Fibroblast of skin of left biceps (primary cell): Measurements from ENCODE around the gene USP5.

Experiments used
- DNase-seq, 2 experiments: peaks; one replicate each; pipeline ENCODE4 v3.0.0-alpha.2; 2013; ENCODE audit warnings: low read depth in 2 of 2

Gene USP5

DNA sequence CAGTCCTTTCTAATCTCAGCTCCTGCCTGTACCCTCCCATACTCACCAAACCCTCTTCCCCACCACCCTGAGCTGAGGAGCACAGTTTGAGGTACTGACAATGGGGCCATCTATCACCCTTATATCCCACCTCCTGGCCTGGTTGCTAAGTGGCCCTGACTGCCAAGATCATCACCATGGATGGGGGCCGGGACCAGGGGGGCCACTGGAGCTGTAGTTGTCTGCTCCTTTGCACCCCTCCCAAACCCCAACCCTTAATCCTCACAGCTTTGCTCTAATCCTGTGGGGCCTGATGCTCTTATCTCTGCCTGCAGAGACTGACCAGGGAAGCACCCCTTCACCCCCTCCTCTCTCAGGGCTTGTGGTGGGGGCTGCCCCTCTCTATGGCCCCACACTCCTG lies 11.6 kb upstream of the USP5 start:
- DNase-seq = no peak

DNA sequence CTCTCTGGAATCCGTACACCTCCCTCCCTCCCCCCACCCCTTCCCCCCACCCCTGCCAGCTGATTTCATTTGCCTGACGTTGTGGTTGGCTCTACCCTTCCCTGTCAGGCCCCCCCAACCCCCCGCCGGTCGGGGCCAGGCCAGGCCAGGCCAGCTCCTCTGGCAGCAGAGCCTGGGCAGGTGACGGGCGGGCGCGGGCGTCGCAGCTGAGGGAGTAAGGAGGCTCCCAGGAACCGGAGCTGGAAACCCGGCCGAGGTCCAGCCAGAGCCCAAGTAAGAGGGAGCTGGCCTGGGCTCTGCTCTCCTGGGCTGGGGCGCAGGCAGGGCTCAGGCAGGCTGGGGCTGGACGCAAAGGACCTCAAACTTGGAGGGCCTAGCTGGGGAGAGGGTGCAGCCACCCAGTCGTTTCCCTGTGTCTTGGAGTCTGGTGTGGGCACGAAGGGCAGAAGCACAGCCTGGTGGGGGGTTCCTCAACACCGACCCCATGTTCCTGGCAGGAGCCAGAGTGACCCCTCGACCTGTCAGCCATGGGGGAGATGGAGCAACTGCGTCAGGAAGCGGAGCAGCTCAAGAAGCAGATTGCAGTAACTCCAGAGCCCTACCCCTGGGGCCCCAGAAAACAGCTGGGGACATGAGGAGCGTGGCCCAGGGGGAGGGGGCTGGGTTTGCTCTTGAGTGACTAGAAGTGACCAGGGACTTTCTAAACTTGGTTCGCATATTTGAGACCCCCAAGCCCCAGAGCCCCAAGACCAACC lies 11.0 kb upstream of the USP5 start, which contains the start of gene GNB3:
Gene GNB3 (plus strand): TSS at position 165 of the 755 bp plus-strand sequence. CDS start 363 bp downstream, at position 528.
- no peak for DNase-seq

DNA sequence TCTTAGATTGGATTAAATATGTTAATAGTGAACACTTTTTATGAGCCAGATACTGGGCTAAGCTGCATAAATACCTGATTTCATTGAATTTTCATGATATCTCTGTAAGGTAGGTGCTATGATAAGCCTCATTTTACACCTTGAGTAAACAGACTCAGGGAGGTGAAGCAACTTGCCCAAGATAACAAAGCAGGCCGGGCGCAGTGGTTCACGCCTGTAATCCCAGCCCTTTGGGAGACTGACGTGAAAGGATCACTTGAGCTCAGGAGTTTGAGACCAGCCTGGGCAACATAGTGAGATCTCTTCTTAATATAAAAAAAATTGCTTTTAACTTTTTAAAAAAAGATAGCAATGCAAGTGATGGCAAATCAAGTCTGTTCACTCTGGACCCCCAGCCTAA lies 9.9 kb upstream of the USP5 start:
- DNase-seq = no peak

DNA sequence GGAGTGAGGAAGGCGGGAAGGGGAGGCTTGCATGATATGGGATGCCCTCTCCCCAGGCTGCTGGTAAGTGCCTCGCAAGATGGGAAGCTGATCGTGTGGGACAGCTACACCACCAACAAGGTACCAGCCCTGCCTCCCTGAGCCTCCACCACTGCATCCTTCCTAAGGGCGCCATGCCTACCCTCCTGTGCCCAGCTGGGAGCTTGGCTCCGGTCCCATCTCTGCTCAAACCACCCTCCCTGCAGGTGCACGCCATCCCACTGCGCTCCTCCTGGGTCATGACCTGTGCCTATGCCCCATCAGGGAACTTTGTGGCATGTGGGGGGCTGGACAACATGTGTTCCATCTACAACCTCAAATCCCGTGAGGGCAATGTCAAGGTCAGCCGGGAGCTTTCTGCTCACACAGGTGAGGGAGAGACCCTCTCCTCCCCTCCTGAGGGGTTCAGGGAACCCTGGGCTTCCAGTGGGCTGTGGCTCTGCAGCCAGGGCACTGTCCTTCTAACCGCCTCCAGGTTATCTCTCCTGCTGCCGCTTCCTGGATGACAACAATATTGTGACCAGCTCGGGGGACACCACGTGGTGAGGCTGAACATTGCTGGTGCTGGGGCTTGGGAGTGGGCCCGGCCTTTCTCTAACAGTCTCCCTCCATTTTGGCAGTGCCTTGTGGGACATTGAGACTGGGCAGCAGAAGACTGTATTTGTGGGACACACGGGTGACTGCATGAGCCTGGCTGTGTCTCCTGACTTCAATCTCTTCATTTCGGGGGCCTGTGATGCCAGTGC lies 8.6 kb upstream of the USP5 start:
- no peak for DNase-seq

DNA sequence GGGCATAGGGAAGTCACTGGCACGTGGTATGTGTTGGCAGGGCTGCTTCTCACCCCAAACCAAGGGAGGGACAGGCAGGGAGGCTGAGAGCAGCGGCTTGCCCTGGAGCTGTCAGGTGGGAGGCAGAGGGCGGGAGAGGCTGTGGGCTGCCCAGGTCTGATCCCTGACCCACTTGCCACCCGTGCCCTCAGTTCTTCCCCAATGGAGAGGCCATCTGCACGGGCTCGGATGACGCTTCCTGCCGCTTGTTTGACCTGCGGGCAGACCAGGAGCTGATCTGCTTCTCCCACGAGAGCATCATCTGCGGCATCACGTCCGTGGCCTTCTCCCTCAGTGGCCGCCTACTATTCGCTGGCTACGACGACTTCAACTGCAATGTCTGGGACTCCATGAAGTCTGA lies 6.6 kb upstream of the USP5 start:
- DNase-seq = no peak

DNA sequence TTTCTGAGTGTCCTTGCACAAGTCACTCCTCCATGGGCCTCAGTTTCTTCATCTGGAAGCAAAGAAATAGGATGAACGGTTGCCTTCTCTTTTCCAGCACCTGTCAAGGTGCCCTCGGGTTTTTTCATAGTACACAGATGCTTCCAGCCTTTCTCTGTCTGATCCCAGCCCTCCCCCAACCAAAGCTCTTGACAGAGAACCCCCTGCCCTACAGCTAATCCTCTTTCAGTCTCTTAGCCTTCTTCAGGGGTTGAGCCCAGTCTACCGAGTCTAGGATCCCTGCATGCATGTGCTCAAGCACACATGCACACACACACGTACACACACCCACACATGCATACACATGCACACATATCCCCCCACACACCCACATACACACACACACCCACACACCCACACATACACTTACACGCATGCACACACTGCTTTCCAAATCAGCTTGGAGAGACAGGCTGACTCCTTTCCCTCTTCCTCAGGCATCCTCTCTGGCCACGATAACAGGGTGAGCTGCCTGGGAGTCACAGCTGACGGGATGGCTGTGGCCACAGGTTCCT lies 5.6 kb upstream of the USP5 start:
- no peak for DNase-seq

DNA sequence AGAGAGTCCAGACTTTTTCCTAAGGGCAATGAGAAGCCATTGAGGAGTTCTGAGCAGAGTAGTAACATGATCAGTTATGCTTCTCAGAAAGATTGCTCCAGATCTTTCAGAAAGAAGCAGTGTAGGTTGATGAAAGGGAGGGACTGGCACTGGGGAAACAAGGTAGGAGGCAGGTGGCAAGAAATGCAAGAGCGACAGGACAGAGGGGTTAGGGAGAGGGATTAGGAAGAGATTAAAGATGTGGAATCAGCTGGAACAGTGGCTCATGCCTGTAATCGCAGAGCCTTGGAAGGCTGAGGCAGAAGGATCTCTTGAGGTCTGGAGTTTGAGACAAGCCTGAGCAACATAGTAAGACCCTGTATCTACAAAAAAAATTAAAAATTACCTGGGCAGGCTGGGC lies 4.3 kb upstream of the USP5 start:
- DNase-seq = no peak

DNA sequence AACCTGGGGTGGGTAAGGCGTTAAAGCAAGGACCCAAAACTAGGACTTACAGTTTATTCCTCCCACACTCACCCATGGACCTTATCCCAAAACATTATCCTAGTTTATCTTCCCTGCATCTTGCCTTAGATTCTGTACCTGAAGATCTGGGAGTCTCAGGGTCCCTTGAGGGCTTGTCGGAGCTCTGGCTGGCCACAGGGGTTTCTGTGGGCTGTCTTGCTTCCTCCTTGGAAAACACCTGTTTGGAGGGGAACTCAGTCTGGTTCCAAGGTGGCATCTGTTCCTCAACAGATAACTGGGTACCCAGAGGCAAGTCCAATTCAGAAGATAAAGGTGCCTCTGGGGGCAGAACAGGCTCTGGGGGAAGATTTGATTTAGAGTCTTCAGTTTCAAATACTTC lies 2.5 kb upstream of the USP5 start:
- DNase-seq = no peak

DNA sequence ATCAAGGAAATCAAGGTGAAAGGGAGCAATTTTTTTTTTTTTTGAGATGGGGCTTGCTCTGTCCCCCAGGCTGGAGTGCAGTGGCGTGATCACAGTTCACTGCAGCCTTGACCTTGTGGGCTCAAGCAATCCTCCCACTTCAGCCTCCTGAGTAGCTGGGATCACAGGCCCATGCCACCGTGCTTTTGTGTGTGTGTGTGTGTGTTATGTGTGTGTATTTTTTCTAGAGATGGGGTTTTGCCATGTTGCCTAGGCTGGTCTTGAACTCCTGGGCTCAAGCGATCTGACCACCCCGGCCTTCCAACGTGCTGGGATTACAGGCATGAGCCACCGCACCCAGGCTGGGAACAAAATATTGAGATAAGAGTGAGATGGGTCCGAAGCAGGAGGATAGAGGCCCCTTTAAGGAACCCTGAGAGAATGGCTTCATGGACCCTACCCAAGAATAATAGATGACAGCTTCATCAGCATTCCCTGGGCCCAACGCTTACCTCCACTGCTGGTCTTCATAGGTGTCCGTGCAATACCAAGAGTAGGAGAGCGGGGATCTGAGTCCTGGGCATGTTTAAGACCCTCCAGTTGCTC lies 1.9 kb upstream of the USP5 start:
- DNase-seq = no peak

DNA sequence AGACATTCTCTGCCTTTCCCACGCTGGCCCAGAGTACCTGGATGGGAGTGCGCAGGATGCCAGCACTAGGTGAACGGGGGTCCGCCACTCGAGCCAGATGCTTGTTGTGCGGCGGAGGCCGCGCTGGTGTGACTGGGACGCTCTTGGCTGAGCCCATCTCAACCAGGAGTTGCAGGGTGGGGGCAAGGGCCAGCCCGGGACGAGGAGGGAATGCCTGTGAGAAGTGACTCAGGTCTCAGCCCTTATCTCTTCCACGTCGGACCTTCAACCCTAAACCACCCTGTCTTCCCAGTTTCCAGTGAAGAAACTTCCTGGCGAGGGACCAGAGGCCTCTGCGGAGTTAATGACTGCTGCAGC lies 1.2 kb upstream of the USP5 start:
- DNase-seq = no peak

DNA sequence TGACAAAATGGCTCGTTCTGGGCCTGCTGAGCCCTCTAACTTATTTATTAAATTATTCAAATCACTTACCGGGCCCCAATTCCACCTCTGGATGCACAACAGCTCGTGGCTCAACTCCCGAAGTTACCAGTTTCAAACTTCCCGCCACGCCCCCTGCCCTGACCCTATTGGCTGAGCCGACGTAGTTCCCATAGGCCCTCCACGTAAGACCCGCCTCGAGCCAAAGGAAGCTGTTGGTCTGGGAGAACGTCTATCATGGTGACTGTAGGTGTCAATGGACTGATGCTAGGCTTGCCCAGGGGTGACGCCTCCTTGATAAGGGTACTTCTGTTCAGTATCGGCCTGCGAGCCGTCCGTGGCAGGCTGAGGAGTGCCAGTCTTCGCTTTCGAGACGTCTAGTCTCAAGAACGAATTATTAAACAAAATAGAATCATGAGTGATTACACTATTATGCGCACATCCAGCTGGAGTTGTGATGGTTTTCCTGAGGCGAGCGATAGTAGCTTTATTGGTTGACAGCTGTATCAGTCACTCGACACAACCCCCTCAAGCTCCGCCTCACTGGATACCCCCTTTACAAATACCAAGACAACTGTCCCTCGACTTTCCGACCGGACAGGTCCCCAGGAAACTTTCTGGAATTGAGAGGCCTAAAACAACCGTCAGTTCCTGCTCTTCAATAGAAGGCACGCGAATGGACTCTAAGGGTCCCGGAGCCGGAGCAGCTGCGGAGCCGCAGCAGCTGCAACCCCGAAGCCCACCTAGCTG lies 613 bp upstream of the USP5 start, which contains the start of gene CDCA3:
Gene CDCA3 (minus strand): TSS at position 134 of the 768 bp plus-strand sequence. CDS start 334 bp downstream, outside the sequence.
- DNase-seq = peak; percentile 95 to 96

DNA sequence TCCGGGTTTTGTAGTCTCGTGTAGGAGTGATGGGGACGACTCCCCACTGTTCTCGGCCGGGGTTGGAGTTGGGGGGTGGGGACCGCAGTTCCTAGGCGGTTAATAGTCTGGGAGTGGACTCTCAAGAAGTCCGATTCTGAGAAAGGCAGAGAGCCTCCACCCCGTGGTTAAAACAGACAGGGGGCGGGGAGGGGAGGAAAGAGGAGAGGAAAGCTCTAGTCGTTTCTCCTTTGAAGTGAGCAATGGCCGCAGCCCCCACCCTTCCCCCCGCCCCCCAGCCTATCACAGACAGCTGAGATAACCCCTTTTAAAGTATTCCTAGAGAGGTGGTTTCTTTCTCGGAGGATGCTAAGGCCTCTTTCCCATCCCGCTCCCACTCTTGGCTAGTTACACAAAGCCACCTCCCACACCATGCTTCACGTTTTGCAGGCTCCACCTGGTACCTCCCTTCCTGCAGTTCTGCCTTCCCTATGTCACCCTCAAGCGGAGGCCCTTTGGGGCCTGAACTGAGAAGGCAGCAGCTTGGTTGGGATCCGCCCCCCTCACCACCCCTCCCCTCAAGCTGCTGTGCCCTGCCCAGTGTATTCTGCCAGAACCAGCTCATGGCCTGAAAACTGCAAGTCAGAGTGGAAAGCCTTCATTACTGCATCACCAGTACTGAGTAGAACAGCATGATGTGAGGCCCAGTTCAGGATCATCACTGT lies 853 bp downstream of the USP5 start:
- DNase-seq = no peak

DNA sequence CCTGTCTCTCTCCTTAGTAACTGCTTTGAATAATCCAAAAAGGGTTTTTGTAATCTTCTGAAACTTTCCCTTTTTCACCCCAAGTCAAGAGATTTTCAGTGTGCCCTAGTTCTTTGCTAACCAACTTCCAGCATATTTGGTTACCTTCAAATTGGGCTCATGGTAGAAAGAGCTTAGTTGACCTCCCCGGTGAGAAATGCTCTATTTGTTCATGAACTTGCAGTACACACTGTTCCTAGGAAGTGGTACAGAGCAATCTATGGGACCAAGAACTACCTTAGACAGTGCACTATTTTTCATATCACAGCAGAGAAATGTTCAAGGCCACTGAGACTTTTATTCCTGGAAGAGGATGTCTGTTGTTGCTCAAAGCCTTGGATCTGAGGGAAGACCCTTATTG lies 1.7 kb downstream of the USP5 start:
- no peak for DNase-seq

DNA sequence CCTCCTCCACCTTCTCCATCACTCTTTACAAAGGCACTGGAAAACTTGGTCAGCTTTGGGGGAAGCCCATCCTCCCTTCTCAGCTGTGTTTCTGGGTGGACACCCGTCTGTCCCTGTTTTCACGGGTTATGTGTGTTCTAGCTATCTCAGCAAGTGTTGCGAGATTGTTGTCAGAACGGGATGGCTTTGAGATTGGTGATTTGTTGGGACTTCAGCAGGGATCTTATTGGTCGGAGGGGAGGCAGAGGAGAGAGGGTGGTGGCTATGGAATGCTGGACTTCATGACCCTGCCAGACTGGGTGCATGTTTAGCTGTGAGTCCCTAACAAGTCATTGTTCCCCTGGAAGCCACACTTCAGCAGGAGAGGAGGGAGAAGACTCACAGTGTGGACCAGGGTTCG lies 2.1 kb downstream of the USP5 start:
- DNase-seq = no peak

DNA sequence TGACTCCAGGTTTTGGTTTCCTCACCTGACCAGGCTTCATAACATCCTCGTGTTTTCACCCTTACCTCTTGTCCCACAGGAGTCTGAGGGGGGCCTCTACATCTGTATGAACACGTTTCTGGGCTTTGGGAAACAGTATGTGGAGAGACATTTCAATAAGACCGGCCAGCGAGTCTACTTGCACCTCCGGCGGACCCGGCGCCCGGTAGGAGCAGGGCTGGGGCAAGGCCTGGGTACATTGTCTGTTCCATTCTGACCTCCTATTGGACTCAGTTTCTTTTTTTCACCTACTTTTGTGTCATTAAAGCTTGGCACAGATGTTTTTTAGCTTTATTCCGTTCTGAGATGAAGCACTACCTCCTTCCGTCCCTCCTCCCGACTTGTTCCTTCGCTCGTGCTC lies 3.4 kb downstream of the USP5 start:
- no peak for DNase-seq

DNA sequence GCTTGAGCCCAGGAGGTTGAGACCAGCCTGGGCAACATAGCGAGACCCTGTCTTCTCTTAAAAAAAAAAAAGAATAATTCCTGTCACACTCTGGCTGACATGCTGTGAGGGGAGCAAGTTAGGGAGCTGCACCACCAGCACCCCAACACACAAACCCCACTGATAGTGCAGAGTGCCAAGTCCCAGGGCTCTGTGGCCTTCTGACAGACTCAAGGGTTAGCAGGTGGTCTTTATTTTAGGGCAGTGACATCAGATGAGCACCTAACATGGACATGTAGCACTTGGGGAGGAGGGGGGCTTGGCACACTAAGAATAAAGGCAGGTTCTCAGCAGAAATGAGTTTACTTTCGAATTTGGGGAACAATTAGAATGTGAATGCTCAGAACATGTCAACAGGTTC lies 6.8 kb downstream of the USP5 start:
- DNase-seq = no peak

DNA sequence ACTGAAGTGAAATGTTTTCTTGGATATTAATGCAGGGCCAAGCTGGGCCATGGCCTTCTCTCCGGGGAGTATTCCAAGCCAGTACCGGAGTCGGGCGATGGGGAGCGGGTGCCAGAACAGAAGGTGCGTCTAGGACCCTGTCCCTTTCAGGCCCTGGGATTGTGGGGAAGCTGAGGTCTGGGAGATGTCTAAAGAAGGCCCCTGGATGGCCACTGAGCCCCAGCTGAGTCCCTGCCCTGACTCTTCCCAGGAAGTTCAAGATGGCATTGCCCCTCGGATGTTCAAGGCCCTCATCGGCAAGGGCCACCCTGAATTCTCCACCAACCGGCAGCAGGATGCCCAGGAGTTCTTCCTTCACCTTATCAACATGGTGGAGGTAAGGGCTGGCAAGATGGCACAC lies 8.2 kb downstream of the USP5 start:
- DNase-seq = no peak

DNA sequence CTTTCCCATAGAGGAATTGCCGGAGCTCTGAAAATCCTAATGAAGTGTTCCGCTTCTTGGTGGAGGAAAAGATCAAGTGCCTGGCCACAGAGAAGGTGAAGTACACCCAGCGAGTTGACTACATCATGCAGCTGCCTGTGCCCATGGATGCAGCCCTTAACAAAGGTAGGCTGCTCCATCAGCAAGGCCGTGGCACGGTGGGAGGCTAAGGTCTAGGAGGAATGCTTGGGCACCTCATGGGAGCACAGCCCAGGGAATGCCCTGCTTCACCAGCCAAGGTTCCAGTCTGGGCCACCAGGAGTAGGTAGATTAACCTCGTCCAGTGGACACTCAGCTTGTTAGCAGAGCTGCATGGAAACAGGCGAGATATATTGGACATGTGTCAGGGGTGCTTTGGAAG lies 9.0 kb downstream of the USP5 start:
- DNase-seq = no peak

DNA sequence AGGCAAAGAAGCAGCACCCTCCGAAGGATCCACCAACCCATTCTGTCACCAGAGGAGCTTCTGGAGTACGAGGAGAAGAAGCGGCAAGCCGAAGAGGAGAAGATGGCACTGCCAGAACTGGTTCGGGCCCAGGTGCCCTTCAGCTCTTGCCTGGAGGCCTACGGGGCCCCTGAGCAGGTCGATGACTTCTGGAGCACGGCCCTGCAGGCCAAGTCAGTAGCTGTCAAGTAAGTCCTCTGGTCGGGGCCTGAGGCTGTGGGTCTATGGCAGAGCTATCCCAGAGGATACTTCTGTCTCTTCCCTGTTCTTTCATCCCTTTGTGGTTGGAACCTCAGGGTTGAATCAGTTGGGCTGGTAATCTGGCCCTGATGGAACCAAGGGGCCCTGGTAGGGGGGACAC lies 9.4 kb downstream of the USP5 start:
- DNase-seq = no peak

DNA sequence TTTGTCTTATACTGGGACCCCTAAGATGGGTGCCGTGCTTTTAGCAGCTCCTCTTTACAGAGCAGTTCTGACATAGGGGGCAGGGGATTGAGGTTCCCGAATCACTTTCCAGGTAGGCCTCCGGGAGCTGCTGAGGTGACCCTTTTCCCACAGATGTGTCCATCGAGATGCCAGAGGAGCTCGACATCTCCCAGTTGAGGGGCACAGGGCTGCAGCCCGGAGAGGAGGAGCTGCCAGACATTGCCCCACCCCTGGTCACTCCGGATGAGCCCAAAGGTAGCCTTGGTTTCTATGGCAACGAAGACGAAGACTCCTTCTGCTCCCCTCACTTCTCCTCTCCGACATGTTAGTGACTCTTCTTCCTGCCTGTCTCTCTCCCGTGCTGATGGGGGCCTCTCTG lies 11.1 kb downstream of the USP5 start:
- DNase-seq = no peak
